Fibroblast of lung (primary cell): ENCODE data around the gene R3HDM4.

Experiments used
- CTCF ChIP-seq, 2 donors: IDR thresholded peaks in 1 of 2; conservative IDR thresholded peaks in 1 of 2; 1 replicate in 1 of 2; 2 replicates in 1 of 2; pipeline ENCODE4 v1.5.1; 2011 to 2012; ENCODE audit warnings: low read length in 2 of 2, control low read depth in 1 of 2, inconsistent platforms in 1 of 2, low read depth in 1 of 2, mild to moderate bottlenecking in 1 of 2
- EZH2 ChIP-seq: IDR thresholded peaks from 2 replicates; pipeline ENCODE4 v1.5.1; 2012; ENCODE audit warnings: low read length, control low read depth, mild to moderate bottlenecking; ENCODE audit errors: missing control alignments

DNA sequence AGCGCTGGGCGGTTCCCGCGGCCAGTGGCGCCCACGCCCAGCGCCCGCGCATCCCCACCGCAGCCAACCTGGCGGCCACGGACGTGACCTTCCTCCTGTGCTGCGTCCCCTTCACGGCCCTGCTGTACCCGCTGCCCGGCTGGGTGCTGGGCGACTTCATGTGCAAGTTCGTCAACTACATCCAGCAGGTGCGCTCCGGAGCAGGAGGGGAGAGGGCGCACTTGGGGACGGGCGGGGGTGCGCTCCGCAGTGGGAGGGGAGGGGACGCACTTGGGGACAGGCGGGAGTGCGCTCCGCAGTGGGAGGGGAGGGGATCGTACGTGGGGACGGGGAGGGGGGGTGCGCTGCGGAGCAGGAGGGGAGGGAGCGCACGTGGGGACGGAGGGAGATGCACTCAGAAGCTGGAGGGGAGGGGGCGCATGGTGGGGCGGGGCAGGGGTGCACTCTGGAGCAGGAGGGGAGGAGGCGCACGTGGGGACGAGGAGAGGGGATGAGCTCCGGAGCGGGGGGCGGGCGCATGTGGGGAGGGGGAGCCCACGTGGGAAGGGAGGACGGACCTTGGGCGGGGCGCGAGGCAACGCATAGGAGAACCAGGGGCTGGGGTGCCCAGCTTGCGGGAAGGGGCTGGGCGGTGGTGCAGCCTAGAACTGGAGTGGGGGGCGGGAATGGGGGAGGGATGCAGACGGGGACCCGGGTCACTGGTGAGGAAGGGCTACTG is 5.6 kb upstream of the R3HDM4 start:
- TF ChIP-seq CTCF (conservative IDR thresholded peaks at IDR 0.05 in 1 of 2, IDR thresholded peaks at IDR 0.05 in 1 of 2; ENCODE audit: low read depth in 1 of 2, low read length in 2 of 2) (no peak), EZH2 (no peak)
